MG63 (cell line): ENCODE measurements around the gene METTL24. TPM values are rescaled to one million over a fixed set of nuclear protein-coding genes. Genes with fewer than 3 reads are reported as not detected.

Experiments
- DNase-seq: peaks from one replicate; pipeline ENCODE4 v3.0.0-alpha.2; 2020
- H3K27me3 ChIP-seq: fragments of 250-450 bp; sonication (Bioruptor Pico); 2 replicates; pipeline ENCODE4 v1.5.1; 2020; ENCODE audit warnings: mild to moderate bottlenecking, moderate library complexity
- H3K36me3 ChIP-seq: fragments of 250-450 bp; sonication (Bioruptor Pico); 2 replicates; pipeline ENCODE4 v1.5.1; 2020; ENCODE audit warnings: mild to moderate bottlenecking, moderate library complexity
- H3K4me3 ChIP-seq: fragments of 250-450 bp; sonication (Bioruptor Pico); 2 replicates; pipeline ENCODE4 v1.5.1; 2020; ENCODE audit warnings: mild to moderate bottlenecking, moderate library complexity
- H3K9me3 ChIP-seq: fragments of 250-450 bp; sonication (Bioruptor Pico); 2 replicates; pipeline ENCODE4 v1.5.1; 2020; ENCODE audit warnings: mild to moderate bottlenecking, moderate library complexity
- total RNA-seq: library from RNA; depleted of rRNA; stranded (reverse); fragments of >200 nt; shearing (Covaris generic); gene quantifications from 2 replicates; pipeline ENCODE4 v1.2.3, GENCODE V29; 2014; ENCODE audit warnings: low replicate concordance

Gene METTL24
- total RNA-seq, 1 experiment from 2014 or later: not detected

- no peak overlapping the region for H3K4me3 ChIP-seq
- DNase-seq: no peak
- no peaks in the 10 kb centered on the region for H3K9me3 ChIP-seq
- H3K36me3 ChIP-seq: no peaks in the 10 kb centered on the region
- no peaks in the 10 kb centered on the region for H3K27me3 ChIP-seq
These were observed 30.8 kb downstream of the METTL24 start for GRCh38 chr6:110327391-110327790.

GRCh38 chr6:110326609-110327008 lies 31.5 kb downstream of the METTL24 start:
- no peaks in the 10 kb centered on the region for H3K27me3 ChIP-seq

GRCh38 chr6:110326057-110326456 lies 32.1 kb downstream of the METTL24 start:
- no peak for DNase-seq

More at GRCh38 chr6:110326609-110327008, 31.5 kb downstream of the METTL24 start:
- no peak for DNase-seq
- H3K9me3 ChIP-seq: no peaks in the 10 kb centered on the region
- H3K4me3 ChIP-seq: no peak overlapping the region
- no peaks in the 10 kb centered on the region for H3K36me3 ChIP-seq

DNA sequence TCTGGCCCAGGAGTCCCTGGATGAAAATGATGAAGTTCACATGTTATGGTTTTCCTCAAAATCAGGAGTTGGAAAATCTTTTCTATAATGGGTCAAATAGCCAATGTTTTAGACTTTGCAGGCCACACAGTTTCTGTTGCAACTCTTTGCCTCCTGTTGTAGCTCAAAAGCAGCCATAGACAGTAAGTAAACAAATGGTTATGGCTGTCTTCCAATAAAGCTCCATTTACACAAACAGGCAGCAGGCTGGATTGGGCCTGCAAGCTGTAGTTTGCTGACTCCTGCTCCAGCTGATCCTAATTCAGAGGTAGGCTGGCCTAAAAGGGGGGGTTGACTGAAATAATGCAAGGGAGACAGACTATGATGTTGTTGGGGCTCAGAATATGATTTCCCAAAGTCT lies 33.0 kb downstream of the METTL24 start:
- H3K4me3 ChIP-seq: no peak overlapping the region
- H3K36me3 ChIP-seq: no peaks in the 10 kb centered on the region
- no peaks in the 10 kb centered on the region for H3K9me3 ChIP-seq
- no peaks in the 10 kb centered on the region for H3K27me3 ChIP-seq
- DNase-seq: no peak

More at GRCh38 chr6:110326057-110326456, 32.1 kb downstream of the METTL24 start:
- no peaks in the 10 kb centered on the region for H3K27me3 ChIP-seq
- H3K4me3 ChIP-seq: no peak overlapping the region
- no peaks in the 10 kb centered on the region for H3K36me3 ChIP-seq
- H3K9me3 ChIP-seq: no peaks in the 10 kb centered on the region

GRCh38 chr6:110324548-110324947 lies 33.6 kb downstream of the METTL24 start:
- DNase-seq: no peak
- no peaks in the 10 kb centered on the region for H3K9me3 ChIP-seq
- H3K36me3 ChIP-seq: no peaks in the 10 kb centered on the region
- no peaks in the 10 kb centered on the region for H3K27me3 ChIP-seq
- H3K4me3 ChIP-seq: no peak overlapping the region

- no peak overlapping the region for H3K4me3 ChIP-seq
These were observed 34.9 kb downstream of the METTL24 start for GRCh38 chr6:110323258-110323657.

DNA sequence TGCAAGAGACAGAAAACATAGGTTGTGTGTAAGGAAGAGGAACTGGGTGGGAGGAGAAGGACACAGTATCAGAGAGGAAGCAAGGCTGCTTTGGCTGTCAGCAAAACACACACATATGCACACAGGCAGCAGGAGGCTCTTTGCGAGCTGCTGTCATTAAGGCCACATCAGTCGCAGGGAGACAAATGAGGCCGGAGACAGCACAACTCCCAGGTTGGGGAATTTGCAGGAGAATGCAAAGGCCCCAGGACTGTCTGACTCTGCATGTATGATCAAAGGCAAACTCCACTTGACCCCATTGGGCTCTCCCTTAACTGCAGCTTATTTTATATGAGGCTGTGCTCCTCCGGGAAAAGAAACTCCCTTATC lies 35.3 kb downstream of the METTL24 start:
- Histone ChIP-seq H3K36me3 (no peaks in the 10 kb centered on the region), H3K27me3 (no peaks in the 10 kb centered on the region), H3K9me3 (no peaks in the 10 kb centered on the region), H3K4me3 (no peak overlapping the region)
- DNase-seq: no peak

More at GRCh38 chr6:110323258-110323657, 34.9 kb downstream of the METTL24 start:
- no peaks in the 10 kb centered on the region for H3K36me3 ChIP-seq
- no peaks in the 10 kb centered on the region for H3K9me3 ChIP-seq
- no peaks in the 10 kb centered on the region for H3K27me3 ChIP-seq
- no peak for DNase-seq

- no peaks in the 10 kb centered on the region for H3K27me3 ChIP-seq
- no peaks in the 10 kb centered on the region for H3K36me3 ChIP-seq
- no peak overlapping the region for H3K4me3 ChIP-seq
- no peak for DNase-seq
- no peaks in the 10 kb centered on the region for H3K9me3 ChIP-seq
These were observed 35.8 kb downstream of the METTL24 start for GRCh38 chr6:110322151-110322873.

DNA sequence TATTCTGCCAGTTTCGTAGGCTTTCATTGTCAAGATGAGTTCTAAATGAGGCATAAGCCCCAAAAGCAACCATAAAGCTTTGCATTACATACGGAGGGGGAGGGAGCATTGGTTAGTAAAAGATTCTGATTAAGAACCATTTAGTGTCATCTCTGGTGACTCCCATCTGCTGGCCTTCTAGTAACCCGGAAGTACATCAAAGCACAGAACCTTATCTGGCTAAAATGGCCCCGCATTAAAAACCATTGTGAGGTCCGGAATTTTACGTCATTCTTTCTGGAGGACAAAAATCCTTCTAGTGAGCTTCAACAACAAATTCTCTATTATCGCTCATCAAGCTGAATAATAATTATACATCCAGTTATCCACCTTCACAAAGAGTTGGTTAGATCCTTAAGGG lies 37.8 kb downstream of the METTL24 start:
- Histone ChIP-seq H3K36me3 (no peaks in the 10 kb centered on the region), H3K9me3 (no peaks in the 10 kb centered on the region), H3K27me3 (no peaks in the 10 kb centered on the region), H3K4me3 (no peak overlapping the region)
- no peak for DNase-seq

GRCh38 chr6:110319843-110320242 lies 38.3 kb downstream of the METTL24 start:
- DNase-seq: no peak
- H3K27me3 ChIP-seq: no peaks in the 10 kb centered on the region
- H3K9me3 ChIP-seq: no peaks in the 10 kb centered on the region
- H3K4me3 ChIP-seq: no peak overlapping the region
- H3K36me3 ChIP-seq: no peaks in the 10 kb centered on the region

DNA sequence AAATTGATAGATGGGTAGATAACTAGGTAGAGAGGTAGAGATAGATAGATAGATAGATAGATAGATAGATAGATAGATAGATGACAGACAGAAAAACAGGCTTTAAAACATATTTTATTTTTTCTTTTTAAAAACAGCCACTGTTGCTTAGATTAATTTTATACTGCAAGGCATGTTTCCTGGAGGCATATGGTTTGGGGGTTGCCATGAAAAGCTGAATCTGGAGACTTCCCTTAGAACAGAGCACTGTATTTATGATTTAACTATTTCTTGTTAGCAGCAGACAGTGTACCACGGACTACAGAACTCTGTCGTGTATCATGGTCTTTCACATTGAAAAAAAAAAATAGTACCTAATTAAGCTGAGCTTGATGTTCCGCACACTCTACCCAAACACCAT lies 38.8 kb downstream of the METTL24 start:
- Histone ChIP-seq H3K36me3 (no peaks in the 10 kb centered on the region), H3K27me3 (no peaks in the 10 kb centered on the region), H3K9me3 (no peaks in the 10 kb centered on the region), H3K4me3 (no peak overlapping the region)
- no peak for DNase-seq

- no peaks in the 10 kb centered on the region for H3K27me3 ChIP-seq
These were observed 39.2 kb downstream of the METTL24 start for GRCh38 chr6:110318971-110319370.

DNA sequence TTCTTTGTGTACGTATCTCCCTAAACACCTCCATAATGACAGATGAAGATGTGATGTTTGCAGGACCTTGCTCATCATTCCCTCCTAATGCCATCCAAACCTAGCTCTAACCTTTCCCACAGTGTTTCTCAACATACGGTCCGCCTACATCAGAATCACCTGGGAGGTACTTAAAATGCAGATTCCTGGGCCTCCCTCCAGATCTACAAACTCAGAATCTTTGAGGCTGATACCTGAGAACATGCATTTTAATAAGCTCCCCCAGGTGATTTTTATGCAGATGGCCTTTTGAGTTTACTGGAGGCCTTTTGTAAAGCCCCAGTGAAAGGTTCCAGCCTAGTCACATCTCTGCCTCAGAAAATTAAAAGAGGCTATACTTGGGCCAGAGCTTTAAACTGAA lies 40.5 kb downstream of the METTL24 start:
- H3K27me3 ChIP-seq: no peaks in the 10 kb centered on the region
- no peak overlapping the region for H3K4me3 ChIP-seq
- H3K36me3 ChIP-seq: no peaks in the 10 kb centered on the region
- DNase-seq: no peak
- H3K9me3 ChIP-seq: no peaks in the 10 kb centered on the region

More at GRCh38 chr6:110318971-110319370, 39.2 kb downstream of the METTL24 start:
- DNase-seq: no peak
- Histone ChIP-seq H3K4me3 (no peak overlapping the region), H3K36me3 (no peaks in the 10 kb centered on the region), H3K9me3 (no peaks in the 10 kb centered on the region)

DNA sequence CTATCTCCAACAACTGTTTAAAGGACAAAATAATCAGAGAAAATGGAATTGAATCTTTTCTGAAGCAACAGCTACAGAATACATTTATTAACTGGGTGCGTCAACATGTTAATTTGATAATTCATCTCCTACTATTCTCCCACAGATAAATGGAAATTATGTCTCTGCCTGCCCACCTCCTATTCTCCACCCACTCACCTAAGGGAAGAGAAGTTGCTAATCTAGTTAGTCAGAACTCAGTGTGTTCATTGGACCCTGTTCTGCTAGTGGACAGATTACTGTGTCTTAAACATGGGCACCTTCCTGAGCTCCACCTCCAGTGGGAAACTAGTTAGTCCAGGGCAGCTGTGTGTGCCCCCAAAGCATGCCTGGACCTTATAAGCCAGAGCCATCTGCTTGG lies 41.0 kb downstream of the METTL24 start:
- H3K4me3 ChIP-seq: no peak overlapping the region
- H3K9me3 ChIP-seq: no peaks in the 10 kb centered on the region
- H3K27me3 ChIP-seq: no peaks in the 10 kb centered on the region
- no peaks in the 10 kb centered on the region for H3K36me3 ChIP-seq
- no peak for DNase-seq

DNA sequence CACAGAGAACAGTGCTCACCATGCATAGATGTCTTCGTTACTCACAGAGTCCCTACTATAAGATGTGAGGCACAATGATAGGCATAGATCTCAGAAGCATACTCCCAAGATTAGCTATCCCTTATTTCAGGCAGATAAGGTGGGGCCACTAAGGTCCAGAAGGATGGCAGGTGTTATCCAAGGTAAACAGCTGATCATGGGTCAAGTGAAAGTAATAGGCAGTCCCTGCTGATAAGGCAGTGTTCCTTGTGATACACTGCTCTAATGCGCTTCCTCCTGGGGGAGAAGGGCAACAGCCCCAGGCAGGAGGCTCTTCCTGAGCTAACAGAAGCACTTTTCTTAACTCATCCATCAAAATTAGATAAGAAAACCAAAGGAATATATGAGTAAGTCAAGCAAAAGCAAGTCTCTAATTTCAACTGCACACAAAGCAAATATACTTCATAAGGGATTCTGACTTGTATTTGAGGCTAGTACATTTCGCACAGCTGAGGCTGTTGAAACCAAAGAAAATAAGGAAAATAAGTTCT lies 42.2 kb downstream of the METTL24 start:
- H3K27me3 ChIP-seq: no peaks in the 10 kb centered on the region

DNA sequence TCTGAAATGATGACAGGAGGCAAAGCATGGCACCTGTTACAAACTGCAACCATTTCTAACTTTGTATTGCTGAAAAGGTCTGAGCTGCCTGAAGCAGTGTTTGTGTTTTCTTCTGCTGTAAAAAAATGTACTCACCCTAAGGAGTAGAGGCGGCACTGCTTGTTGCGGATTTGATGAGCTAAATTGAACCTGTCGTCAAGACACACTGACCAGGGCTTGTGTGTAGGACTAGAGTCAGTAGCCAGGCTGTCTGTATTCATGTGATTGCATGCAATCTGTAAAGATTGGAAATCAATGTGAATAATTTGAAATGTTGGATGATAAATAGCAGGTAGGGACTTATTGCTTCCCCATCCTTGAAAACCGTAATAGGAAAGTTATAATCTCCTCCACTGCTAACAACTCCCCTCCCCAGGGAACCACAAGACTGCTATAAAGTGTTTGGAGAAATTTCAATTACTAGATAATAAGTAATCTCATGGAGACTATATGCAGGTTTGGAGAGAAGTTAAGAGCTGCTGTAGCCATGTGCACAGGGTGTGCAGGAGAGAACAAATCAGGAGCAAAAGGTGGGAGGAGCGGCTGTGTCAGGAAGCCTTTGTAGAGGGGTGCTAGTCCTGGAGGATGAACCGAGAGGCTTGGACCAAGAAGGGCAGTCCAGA lies 42.8 kb downstream of the METTL24 start:
- H3K36me3 ChIP-seq: no peaks in the 10 kb centered on the region
- H3K27me3 ChIP-seq: no peaks in the 10 kb centered on the region
- DNase-seq: no peak
- H3K9me3 ChIP-seq: no peaks in the 10 kb centered on the region
- no peak overlapping the region for H3K4me3 ChIP-seq

More for the DNA sequence above, 42.2 kb downstream of the METTL24 start:
- no peak for DNase-seq
- Histone ChIP-seq H3K9me3 (no peaks in the 10 kb centered on the region), H3K36me3 (no peaks in the 10 kb centered on the region), H3K4me3 (no peak overlapping the region)

DNA sequence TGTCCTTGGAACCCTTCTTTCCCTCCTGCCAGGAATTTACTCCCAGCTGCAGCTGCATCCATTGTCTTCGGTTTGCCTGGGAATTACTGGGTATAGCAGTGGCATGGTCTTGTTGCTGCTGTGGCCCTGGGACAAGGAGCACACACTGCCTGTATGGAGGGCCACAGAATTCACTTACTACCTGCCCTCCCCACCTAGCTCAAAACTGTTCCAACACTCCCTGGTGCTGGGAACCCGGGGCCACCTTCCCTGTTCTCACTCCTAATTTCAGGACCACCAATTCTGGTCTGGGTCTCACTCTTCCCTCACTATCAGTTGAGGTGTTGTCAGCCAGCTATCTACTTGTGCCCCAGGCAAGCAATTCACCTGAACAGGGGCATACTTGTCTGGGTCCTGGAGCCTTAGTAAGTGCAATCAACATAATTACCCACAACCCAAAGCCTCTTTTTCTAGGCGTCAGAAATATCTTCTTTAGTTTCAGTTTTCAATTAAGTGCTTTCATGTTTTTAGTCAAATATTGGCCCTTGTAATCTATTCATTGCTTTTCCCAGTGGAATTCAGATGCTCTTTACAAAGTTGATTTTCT lies 47.2 kb downstream of the METTL24 start:
- H3K36me3 ChIP-seq: no peaks in the 10 kb centered on the region
- H3K9me3 ChIP-seq: no peaks in the 10 kb centered on the region
- H3K4me3 ChIP-seq: no peak overlapping the region
- H3K27me3 ChIP-seq: peaks cover 5% of the 10 kb centered on the region; the same call in 1 of the 2 replicates
- DNase-seq: no peak
